DMS114 treated with DMSO at 0.1 percent for 48 hours (cell line): ENCODE results near the gene CGREF1.

Source experiments
- DNase-seq: peaks from one replicate; lab custom pipeline; 2025; ENCODE audit not compliant: unreplicated experiment; lab: John Stamatoyannopoulos, UW

CGREF1 gene

GRCh38 chr2:27074738-27075565 lies 44.0 kb downstream of the CGREF1 start:
- no peak for DNase-seq

GRCh38 chr2:27073782-27074181 lies 45.1 kb downstream of the CGREF1 start:
- DNase-seq = no peak

DNA sequence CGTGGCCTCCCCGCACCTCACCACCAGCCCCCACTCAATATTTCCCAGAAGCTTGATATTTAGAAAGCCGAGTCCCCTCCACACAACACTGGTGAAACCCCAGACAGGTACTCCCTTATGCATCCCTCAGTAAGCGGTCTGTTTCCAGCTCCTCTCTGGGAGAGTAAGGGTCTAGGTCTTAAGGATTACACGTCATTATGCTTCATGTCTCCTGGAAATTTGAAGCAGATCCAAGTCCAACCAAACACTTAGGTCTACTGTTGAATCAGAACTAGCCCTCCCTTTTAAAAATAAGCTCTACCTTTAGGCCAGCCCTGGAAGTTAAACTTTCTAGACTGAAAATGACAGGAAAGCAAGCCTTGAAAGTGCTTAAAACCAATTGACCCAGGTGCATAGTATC lies 46.0 kb downstream of the CGREF1 start:
- no peak for DNase-seq

DNA sequence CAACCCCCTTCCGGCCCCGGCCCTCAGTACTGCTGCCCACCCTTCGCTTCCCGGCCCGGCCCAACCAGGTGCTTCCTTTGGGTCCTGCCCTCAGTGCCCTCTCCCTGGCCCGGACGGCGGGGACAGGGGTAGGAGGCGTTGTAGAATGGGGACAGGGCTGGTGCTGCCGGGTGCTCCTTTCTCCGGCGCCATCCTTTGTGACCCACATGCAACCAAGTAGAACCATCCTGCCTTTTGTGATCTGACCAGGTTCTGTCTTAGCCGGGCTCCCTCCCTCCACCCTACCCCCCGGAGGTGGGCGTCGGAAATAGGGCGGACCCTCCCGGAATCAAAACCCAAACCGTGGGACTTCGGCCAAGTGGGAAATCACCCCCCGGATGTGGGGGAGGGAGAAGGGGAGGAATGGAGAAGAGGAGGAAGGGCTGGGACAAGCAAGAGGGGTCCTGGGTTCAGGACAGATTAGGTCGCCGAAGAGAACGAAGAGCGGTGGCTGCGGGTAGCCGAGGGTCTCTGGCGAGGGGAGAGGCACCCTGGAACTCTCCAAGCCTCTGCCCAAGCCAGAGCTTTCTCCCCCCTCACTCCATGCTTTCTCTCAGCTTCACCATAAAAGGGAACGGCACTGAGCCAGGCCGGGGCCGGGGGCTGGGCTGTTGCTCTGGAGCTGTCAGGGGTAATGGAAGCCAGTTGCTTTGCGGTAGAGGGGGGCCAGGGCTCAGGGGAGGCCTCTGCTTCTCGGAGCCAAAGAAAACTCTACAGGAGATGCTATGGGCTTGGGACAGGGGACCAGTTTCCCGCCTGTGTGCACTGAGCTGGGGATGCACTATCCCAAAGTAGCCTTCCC lies 46.7 kb downstream of the CGREF1 start:
- DNase-seq = no peak

- DNase-seq = peak; percentile 69
Measured at GRCh38 chr2:27071277-27071989, 47.5 kb downstream of the CGREF1 start, which contains the start of gene OST4. OST4 (minus strand) TSS chr2:27071654.

DNA sequence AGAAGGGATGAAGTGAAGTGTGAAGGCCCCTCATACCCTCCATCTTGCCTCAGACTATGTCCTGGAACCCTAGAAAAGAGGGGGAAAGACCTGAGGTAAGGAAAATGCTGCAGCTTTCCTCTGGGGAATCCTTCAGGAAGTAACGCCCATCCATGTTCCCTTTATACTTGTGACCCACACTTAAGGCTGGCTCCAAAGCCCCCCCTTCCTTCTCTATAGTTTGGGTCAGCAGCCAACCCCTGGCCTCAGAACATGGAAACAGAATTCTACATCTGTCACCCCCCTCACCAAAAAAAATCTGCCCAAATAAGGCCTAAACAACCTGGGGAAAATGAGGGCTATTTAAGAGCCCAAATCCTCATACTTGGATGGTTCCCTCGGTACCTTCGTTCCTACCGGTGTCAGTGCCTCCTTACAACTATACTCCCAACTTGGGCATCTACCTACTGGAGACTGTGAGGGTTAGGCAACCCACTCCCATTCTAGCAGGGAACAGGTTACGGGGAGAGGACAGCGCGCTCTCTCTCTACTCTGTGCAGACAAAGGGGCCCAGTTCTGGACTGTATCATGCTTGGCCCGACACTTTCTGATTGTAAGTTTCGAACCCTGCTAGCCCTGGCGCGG lies 48.2 kb downstream of the CGREF1 start:
- no peak for DNase-seq

GRCh38 chr2:27069961-27070618 lies 48.8 kb downstream of the CGREF1 start:
- DNase-seq = no peak

DNA sequence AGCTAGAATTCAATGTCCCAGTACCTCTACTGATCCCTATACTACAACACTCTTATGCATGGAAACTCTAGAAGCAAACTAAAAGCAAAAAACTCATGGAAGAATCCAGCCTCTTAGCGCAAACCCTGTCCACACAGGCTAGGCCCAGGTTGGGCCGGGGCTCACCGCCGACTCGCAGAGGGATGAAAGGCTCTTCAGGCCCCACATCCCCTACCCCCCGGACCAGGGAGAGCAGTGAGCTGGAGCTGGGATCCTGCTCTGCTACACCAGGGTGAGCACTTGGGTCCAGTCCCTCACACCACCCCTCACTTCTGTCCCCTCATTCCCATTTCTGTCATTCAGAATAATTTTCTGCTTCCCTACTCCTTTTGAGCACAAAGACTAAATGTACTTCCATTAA lies 49.5 kb downstream of the CGREF1 start:
- DNase-seq = no peak

DNA sequence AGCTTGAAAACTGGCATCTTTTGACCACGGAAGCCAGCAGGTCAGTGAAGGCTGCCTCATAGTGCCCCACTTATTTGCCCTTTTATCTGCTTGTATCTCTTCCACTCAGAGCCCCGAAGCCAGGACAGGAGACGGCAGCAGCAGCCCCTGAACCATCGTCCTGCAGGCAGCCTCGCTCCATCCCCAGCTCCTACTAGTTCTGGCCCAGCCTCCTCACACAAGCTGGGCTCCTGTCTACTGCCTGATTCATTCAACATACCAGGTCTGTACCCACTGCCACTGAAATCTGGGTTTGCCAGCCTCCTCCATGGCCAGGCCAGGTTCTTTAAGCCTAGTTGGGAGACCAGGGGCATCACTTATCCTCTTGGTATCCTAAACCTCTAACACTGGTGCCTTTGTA lies 51.5 kb downstream of the CGREF1 start:
- no peak for DNase-seq

DNA sequence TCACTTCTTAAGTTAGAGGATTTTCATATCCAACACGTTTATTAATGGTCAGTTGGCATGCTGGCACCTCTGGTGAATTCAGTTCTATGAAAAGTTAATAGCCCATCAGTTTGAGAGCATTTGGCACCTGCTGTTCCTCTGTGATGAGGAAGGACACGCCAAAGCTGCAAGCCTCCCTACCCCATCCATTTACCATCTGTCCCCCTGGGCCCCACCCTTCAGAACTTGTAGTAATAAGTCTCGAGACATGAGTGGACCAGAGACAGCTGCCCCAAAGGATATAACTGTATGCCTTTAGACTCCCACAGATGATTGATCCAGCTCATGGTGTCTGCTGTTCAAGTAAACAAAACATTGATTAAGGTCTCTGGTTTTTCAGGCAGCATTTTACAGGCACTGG lies 53.8 kb downstream of the CGREF1 start:
- DNase-seq = no peak

- no peak for DNase-seq
Measured at GRCh38 chr2:27060323-27060722, 58.6 kb downstream of the CGREF1 start.

GRCh38 chr2:27059141-27059820 lies 59.6 kb downstream of the CGREF1 start:
- no peak for DNase-seq

- no peak for DNase-seq
Measured at GRCh38 chr2:27058210-27058609, 60.7 kb downstream of the CGREF1 start.

DNA sequence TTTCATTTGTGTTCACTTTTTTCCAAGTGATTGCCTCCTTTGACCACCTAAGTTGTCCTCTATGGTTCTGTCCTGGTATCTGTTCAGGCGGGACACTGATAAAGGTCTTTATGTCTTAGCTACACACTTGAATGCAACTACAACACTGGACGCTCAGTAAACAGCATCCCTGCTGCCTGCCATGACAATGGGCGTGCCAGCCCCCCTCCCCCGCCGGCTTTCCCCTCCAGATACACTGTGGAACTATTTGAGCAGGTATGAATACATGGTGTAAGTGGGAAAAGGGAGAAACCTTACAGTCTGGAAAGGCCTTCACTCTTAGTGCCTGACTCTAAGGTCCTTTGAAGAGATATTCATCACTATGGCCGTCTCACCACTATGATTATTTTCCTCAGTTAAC lies 61.7 kb downstream of the CGREF1 start:
- DNase-seq = no peak

DNA sequence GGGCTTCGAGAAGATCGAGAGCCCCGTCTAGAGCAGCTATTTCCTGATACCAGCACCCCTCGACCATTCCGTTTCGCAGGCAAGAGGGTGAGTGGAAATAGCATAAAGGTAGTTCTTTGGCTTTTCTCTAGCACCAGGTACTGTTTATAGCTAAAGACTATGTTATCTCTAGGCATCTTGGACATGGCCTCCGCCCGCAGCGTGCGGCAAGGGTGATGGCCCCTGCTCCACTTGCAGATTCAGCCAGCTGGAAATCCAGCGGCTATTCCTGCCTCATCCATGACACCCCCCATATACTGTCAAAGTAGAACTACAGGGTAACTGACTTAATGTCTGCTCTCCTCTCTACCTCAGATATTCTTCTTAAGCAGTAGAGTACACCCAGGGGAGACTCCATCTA lies 64.2 kb downstream of the CGREF1 start:
- DNase-seq = no peak

- DNase-seq = no peak
Measured at GRCh38 chr2:27053776-27054175, 65.2 kb downstream of the CGREF1 start.

GRCh38 chr2:27053321-27053720 lies 65.6 kb downstream of the CGREF1 start:
- DNase-seq = no peak

DNA sequence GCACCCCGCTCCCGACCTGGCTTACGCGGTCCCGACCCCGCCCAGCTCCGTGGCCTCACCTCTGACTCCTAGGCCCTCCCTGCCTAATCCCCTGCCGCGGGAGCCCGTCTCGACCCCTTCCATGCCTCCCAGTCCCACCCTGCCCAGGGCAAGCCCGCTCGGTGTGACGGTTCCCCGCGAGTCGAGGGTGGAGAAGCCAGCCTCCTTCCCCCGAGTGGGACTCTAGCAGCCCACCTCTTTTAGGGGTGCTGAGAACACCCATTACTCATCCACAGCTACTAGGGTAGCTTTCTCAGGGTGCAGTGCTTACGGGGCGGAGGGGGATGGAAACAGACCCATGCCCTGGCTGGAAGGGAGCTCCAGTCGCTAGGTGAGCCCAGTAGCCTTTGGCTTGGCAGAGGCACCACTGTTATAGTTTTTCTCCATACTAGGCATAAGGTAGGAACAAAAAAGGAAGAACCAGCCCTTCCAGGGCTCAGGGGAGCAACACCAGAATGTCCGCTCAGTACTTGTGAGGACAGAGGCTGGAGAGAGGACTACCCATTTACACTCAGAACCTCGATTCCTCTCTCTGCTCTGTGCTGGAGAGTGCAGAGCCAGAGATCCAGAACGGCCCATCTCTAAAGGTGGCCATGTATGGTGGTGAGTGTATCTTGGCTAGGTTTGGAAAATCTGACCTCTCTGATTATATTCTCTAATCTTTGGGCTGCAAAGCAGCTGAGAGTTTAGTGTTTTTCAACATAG lies 66.9 kb downstream of the CGREF1 start:
- no peak for DNase-seq
